Measurements from ENCODE around the gene ITPR1. TPM values are rescaled to one million over a fixed set of nuclear protein-coding genes. Genes with fewer than 3 reads are reported as not detected.

ITPR1 gene
- total RNA-seq, 3 donors from 2014 or later, result 10.7 to 80.2 (median 20.7) TPM

- H3K4me3 ChIP-seq, result no peak overlapping the region
- no peaks in the 10 kb centered on the region for H3K36me3 ChIP-seq (ENCODE audit: low read depth)
- ATAC-seq (no peak), DNase-seq (no peak)
- H3K9me3 ChIP-seq, result no peaks in the 10 kb centered on the region
- intact Hi-C loops (cut with DNase I, micrococcal nuclease), result no loop called here
- TF ChIP-seq CTCF (IDR thresholded peaks at IDR 0.05), result no peak
- peaks cover 1% of the 10 kb centered on the region for H3K4me1 ChIP-seq (ENCODE audit: low read depth)
Observed at GRCh38 chr3:4729061-4729973, 236.2 kb downstream of the ITPR1 start.

- intact Hi-C loops (cut with DNase I, micrococcal nuclease), result no loop called here
- ATAC-seq, result no peak
- Histone ChIP-seq H3K36me3 (ENCODE audit: low read depth) (no peaks in the 10 kb centered on the region), H3K9me3 (no peaks in the 10 kb centered on the region), H3K4me1 (ENCODE audit: low read depth) (peaks cover 6% of the 10 kb centered on the region), H3K4me3 (no peak overlapping the region)
- TF ChIP-seq CTCF (IDR thresholded peaks at IDR 0.05), result no peak
- DNase-seq, result no peak
Observed at GRCh38 chr3:4730719-4731118, 237.6 kb downstream of the ITPR1 start.

GRCh38 chr3:4731543-4732111 is 238.5 kb downstream of the ITPR1 start:
- TF ChIP-seq CTCF (IDR thresholded peaks at IDR 0.05), result no peak
- intact Hi-C loops (cut with DNase I, micrococcal nuclease), result no loop called here
- H3K36me3 ChIP-seq (ENCODE audit: low read depth), result no peaks in the 10 kb centered on the region
- peaks cover 10% of the 10 kb centered on the region for H3K4me1 ChIP-seq (ENCODE audit: low read depth)
- no peak overlapping the region for H3K4me3 ChIP-seq
- no peaks in the 10 kb centered on the region for H3K9me3 ChIP-seq
- ATAC-seq, result no peak
- no peak for DNase-seq

DNA sequence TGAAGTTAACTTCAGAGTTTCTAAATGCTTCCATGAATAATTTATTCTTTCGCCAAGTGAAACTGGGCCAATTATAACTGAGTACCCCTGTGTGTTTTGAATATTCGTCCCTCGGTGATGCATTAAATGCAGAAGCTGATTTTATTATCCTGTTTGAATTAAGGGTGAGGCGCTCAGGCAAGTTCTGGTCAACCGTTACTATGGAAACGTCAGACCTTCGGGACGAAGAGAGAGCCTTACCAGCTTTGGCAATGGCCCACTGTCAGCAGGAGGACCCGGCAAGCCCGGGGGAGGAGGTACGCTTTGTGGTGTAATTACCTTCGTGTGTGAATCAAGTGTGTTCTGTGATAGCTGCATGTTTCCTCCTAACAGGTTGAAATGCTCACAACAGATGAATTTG is 239.8 kb downstream of the ITPR1 start:
- Histone ChIP-seq H3K4me1 (ENCODE audit: low read depth) (peaks cover 10% of the 10 kb centered on the region), H3K36me3 (ENCODE audit: low read depth) (no peaks in the 10 kb centered on the region), H3K9me3 (no peaks in the 10 kb centered on the region), H3K4me3 (no peak overlapping the region)
- intact Hi-C loops (cut with DNase I, micrococcal nuclease), result no loop called here
- no peak for DNase-seq
- no peak for TF ChIP-seq CTCF (IDR thresholded peaks at IDR 0.05)
- peak; percentile 27 for ATAC-seq

GRCh38 chr3:4734454-4734853 is 241.3 kb downstream of the ITPR1 start:
- DNase-seq (no peak), ATAC-seq (peak; percentile 9)
- Histone ChIP-seq H3K36me3 (ENCODE audit: low read depth) (no peaks in the 10 kb centered on the region), H3K4me3 (no peak overlapping the region), H3K9me3 (no peaks in the 10 kb centered on the region), H3K4me1 (ENCODE audit: low read depth) (peaks cover 10% of the 10 kb centered on the region)
- intact Hi-C loops (cut with DNase I, micrococcal nuclease), result no loop called here
- no peak for TF ChIP-seq CTCF (IDR thresholded peaks at IDR 0.05)
